Activated naive CD4-positive, alpha-beta T cell treated with anti-CD3 and anti-CD28 coated beads, Interleukin-2, amount 10 ng/mL, durations not matched to agents 7 days and 5 days (primary cell): ENCODE data around the gene ACVRL1.

Experiments used
- CTCF ChIA-PET: fragments of 350-600 bp; sonication (Branson Sonifier 250); formaldehyde crosslinking; loops from one replicate; lab custom pipeline; 2021; ENCODE audit warnings: antibody characterized with exemption; lab: Charles Lee
- DNase-seq: peaks from one replicate; pipeline ENCODE4 v3.0.0-alpha.2; 2020
- H3K27ac Mint-ChIP-seq: one replicate; pipeline ENCODE4 v1.8.0; 2021; ENCODE audit warnings: mild to moderate bottlenecking, moderate library complexity, mixed read lengths
- H3K27me3 Mint-ChIP-seq: one replicate; pipeline ENCODE4 v1.8.0; 2021; ENCODE audit warnings: mild to moderate bottlenecking, mixed read lengths
- H3K36me3 Mint-ChIP-seq: one replicate; pipeline ENCODE4 v1.8.0; 2021; ENCODE audit warnings: mixed read lengths
- H3K4me1 Mint-ChIP-seq: one replicate; pipeline ENCODE4 v1.8.0; 2021; ENCODE audit warnings: mixed read lengths
- H3K4me3 Mint-ChIP-seq: one replicate; pipeline ENCODE4 v1.8.0; 2021; ENCODE audit warnings: mild to moderate bottlenecking, moderate library complexity, mixed read lengths
- H3K9me3 Mint-ChIP-seq: one replicate; pipeline ENCODE4 v1.8.0; 2021; ENCODE audit warnings: mixed read lengths

ACVRL1 gene

DNA sequence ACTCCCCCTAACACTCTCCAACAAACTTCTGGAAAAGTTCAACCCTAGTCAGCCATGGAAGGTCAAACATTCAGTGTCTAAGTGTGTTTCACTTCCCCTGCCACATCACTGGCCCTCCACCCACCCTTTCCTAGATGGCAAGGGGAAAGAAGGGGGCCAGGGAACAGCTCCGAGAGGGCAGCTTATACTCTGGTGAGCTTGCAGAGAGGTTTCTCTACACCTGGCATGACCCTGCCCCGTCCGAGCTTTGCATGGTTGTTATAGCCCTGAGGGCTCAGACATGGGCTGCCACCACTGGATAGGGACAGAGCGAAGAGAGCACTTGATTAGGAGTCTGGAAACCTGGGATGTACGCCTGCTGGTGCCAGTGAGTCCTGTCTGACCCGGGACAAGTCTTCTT lies 4.0 kb downstream of the ACVRL1 start:
- Mint-ChIP-seq H3K4me3 (no peak overlapping the region), H3K27me3 (peaks cover 61% of the 10 kb centered on the region), H3K9me3 (no peaks in the 10 kb centered on the region), H3K36me3 (no peaks in the 10 kb centered on the region), H3K27ac (no peak overlapping the region), H3K4me1 (peaks cover 2% of the 10 kb centered on the region)
- DNase-seq, result no peak
- CTCF ChIA-PET, result interaction anchor here (1.2 kb wide), 1 partner anchor 15 kb away, joined by 3 read pairs; no protein-coding TSS in a partner anchor

DNA sequence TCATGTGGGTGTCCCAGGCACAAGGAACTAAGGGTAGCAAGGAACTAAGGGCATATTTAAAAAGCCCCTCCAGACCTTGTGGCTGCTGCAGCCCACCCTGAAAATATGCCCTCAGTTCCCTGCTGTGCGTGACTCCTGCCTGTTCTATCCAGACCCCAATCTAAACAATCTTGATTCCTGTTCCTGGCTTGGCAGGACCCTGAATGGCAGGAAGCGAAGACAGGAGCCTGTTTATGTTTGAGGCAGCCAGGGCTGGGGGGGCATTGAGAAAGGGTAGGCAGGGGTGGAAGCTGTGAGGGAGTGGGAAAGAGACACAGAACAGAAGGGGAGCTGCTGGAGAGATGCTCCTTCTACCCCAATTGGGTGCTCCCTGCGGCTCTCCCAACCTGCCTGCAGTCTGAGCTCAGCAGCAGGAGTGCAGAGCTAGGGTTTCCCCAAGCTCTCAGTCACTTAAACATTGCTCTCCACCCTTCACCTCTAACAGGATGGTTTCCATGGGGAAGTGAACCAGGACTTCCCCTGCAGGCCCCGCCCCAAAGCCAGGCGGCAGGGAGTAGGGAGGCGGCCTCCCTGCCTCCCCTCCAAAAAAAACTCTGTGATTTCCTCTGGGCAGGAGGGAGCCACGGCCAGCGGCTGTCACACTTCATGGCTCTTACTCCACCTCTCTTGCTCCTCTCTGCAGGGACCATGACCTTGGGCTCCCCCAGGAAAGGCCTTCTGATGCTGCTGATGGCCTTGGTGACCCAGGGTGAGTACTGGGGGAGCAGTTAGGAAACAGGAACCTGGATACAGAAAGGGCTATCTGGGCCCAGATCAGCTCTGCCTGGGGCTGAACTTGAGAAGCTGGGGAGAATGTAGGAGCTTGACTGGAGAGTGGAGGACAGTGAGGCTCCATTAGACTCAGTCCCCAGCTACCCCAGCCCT lies 4.7 kb downstream of the ACVRL1 start:
- CTCF ChIA-PET, result interaction anchor here (1.2 kb wide), 1 partner anchor 15 kb away, joined by 3 read pairs; no protein-coding TSS in a partner anchor
- Mint-ChIP-seq H3K4me3 (no peak overlapping the region), H3K27ac (no peak overlapping the region), H3K4me1 (peaks cover 2% of the 10 kb centered on the region), H3K36me3 (no peaks in the 10 kb centered on the region), H3K27me3 (peaks cover 53% of the 10 kb centered on the region), H3K9me3 (no peaks in the 10 kb centered on the region)
- DNase-seq, result no peak

GRCh38 chr12:51913071-51914033 lies 6.0 kb downstream of the ACVRL1 start:
- peaks cover 42% of the 10 kb centered on the region for H3K27me3 Mint-ChIP-seq
- no peak overlapping the region for H3K27ac Mint-ChIP-seq
- no peaks in the 10 kb centered on the region for H3K36me3 Mint-ChIP-seq
- H3K4me1 Mint-ChIP-seq, result no peaks in the 10 kb centered on the region
- H3K4me3 Mint-ChIP-seq, result no peak overlapping the region
- H3K9me3 Mint-ChIP-seq, result no peaks in the 10 kb centered on the region
- no peak for DNase-seq
- CTCF ChIA-PET, result no interaction called here

GRCh38 chr12:51914034-51914923 lies 7.0 kb downstream of the ACVRL1 start:
- CTCF ChIA-PET, result interaction anchor here (0.6 kb wide), 1 partner anchor 28 kb away, joined by 3 read pairs; no protein-coding TSS in a partner anchor

DNA sequence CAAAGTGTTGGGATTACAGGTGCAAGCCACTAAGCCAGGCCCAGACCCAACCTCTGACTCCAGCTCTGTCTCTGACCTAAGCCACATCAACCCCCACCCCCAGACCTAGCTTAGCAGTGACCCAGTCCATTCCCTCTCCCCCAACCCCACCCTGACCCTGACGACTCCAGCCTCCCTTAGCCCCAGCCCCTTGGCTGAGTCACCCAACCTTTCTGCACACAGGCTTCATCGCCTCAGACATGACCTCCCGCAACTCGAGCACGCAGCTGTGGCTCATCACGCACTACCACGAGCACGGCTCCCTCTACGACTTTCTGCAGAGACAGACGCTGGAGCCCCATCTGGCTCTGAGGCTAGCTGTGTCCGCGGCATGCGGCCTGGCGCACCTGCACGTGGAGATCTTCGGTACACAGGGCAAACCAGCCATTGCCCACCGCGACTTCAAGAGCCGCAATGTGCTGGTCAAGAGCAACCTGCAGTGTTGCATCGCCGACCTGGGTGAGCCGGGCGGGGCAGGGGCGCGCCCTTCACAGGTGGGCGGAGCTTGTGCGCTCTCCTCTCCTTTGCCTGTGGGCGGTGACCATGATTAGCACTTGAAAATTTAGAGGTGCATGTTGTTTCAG lies 7.8 kb downstream of the ACVRL1 start:
- no peak overlapping the region for H3K27ac Mint-ChIP-seq
- H3K4me3 Mint-ChIP-seq, result no peak overlapping the region
- CTCF ChIA-PET, result interaction anchor here (0.6 kb wide), 1 partner anchor 29 kb away, joined by 3 read pairs; no protein-coding TSS in a partner anchor
- no peaks in the 10 kb centered on the region for H3K4me1 Mint-ChIP-seq
- peaks cover 29% of the 10 kb centered on the region for H3K27me3 Mint-ChIP-seq
- no peak for DNase-seq
- H3K9me3 Mint-ChIP-seq, result no peaks in the 10 kb centered on the region
- no peaks in the 10 kb centered on the region for H3K36me3 Mint-ChIP-seq

More at GRCh38 chr12:51914034-51914923, 7.0 kb downstream of the ACVRL1 start:
- Mint-ChIP-seq H3K4me3 (no peak overlapping the region), H3K27me3 (peaks cover 34% of the 10 kb centered on the region), H3K27ac (no peak overlapping the region), H3K4me1 (no peaks in the 10 kb centered on the region), H3K9me3 (no peaks in the 10 kb centered on the region), H3K36me3 (no peaks in the 10 kb centered on the region)
- DNase-seq, result no peak

DNA sequence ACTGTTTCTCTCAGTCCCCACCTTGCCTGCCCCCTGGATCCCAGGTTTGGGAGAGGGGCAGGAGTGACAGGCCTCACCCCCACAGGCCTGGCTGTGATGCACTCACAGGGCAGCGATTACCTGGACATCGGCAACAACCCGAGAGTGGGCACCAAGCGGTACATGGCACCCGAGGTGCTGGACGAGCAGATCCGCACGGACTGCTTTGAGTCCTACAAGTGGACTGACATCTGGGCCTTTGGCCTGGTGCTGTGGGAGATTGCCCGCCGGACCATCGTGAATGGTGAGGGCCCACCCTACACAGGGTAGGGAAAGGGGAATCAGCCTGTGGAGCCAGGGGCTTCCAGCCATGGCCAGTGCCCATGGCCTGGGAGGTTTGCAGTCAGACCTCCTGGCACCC lies 8.6 kb downstream of the ACVRL1 start:
- Mint-ChIP-seq H3K27me3 (peaks cover 21% of the 10 kb centered on the region), H3K36me3 (no peaks in the 10 kb centered on the region), H3K4me1 (no peaks in the 10 kb centered on the region), H3K9me3 (no peaks in the 10 kb centered on the region), H3K4me3 (no peak overlapping the region), H3K27ac (no peak overlapping the region)
- no peak for DNase-seq
- CTCF ChIA-PET, result no interaction called here

GRCh38 chr12:51917041-51917590 lies 9.8 kb downstream of the ACVRL1 start:
- Mint-ChIP-seq H3K36me3 (no peaks in the 10 kb centered on the region), H3K9me3 (no peaks in the 10 kb centered on the region), H3K4me1 (no peaks in the 10 kb centered on the region), H3K27ac (no peak overlapping the region), H3K4me3 (no peak overlapping the region), H3K27me3 (peaks cover 16% of the 10 kb centered on the region)
- DNase-seq, result no peak
- CTCF ChIA-PET, result no interaction called here

GRCh38 chr12:51917746-51918453 lies 10.6 kb downstream of the ACVRL1 start:
- H3K36me3 Mint-ChIP-seq, result no peaks in the 10 kb centered on the region
- peaks cover 8% of the 10 kb centered on the region for H3K27me3 Mint-ChIP-seq
- no peak overlapping the region for H3K4me3 Mint-ChIP-seq
- no peak for DNase-seq
- no peak overlapping the region for H3K27ac Mint-ChIP-seq
- H3K9me3 Mint-ChIP-seq, result no peaks in the 10 kb centered on the region
- CTCF ChIA-PET, result no interaction called here
- H3K4me1 Mint-ChIP-seq, result no peaks in the 10 kb centered on the region

- Mint-ChIP-seq H3K9me3 (no peaks in the 10 kb centered on the region), H3K4me1 (peaks cover 4% of the 10 kb centered on the region), H3K27ac (no peak overlapping the region), H3K27me3 (peaks cover 24% of the 10 kb centered on the region), H3K36me3 (no peaks in the 10 kb centered on the region), H3K4me3 (no peak overlapping the region)
- no peak for DNase-seq
- CTCF ChIA-PET, result no interaction called here
Measured at GRCh38 chr12:51920046-51920445, 12.7 kb downstream of the ACVRL1 start.

- peaks cover 4% of the 10 kb centered on the region for H3K4me1 Mint-ChIP-seq
- H3K27ac Mint-ChIP-seq, result no peak overlapping the region
- no peaks in the 10 kb centered on the region for H3K36me3 Mint-ChIP-seq
- no peak for DNase-seq
- H3K27me3 Mint-ChIP-seq, result peaks cover 36% of the 10 kb centered on the region
- no peak overlapping the region for H3K4me3 Mint-ChIP-seq
- CTCF ChIA-PET, result interaction anchor here (0.7 to 3.7 kb wide), 7 partner anchors 13 to 500 kb away, joined by 3 to 42 read pairs (median 4); no protein-coding TSS in a partner anchor
- no peaks in the 10 kb centered on the region for H3K9me3 Mint-ChIP-seq
Measured at GRCh38 chr12:51921017-51921725, 13.9 kb downstream of the ACVRL1 start.

DNA sequence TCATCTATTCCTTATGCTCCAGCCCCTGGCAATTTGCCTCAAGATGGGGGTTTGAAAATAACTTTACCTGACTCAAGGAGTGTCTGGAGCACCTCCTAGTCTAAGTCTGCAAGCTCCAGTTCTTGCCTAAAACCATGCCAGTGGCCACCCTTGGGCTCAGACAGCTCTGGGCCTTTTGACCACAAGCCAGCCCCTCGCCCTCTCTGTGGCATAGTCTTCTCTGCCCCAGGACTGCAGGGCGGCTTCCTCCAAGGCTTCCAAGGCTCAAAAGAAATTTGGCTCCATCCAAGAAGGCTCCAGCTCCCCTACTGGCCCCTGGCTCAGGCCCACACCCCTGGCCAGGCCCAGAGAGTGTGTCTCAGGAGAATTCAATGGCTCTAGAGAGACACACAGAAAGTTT lies 14.8 kb downstream of the ACVRL1 start:
- H3K27ac Mint-ChIP-seq, result no peak overlapping the region
- CTCF ChIA-PET, result interaction anchor here (0.8 to 3.7 kb wide), 7 partner anchors 9 to 501 kb away, joined by 3 to 42 read pairs (median 3); no protein-coding TSS in a partner anchor
- H3K36me3 Mint-ChIP-seq, result no peaks in the 10 kb centered on the region
- peaks cover 4% of the 10 kb centered on the region for H3K4me1 Mint-ChIP-seq
- no peaks in the 10 kb centered on the region for H3K9me3 Mint-ChIP-seq
- H3K4me3 Mint-ChIP-seq, result no peak overlapping the region
- DNase-seq, result no peak
- H3K27me3 Mint-ChIP-seq, result peaks cover 38% of the 10 kb centered on the region
